HepG2 (cell line): ENCODE measurements around the gene GDF9.
"Not testable (repeated sequence)": the region's sequence is repeated elsewhere in the genome, so short reads cannot be mapped to it uniquely, and the experiment has no call there.

Experiments used
- ELF4 ChIP-seq: sonication (generic); formaldehyde crosslinking; IDR thresholded peaks from 2 replicates; pipeline ENCODE4 v1.5.0; 2020; ENCODE audit warnings: missing genetic modification reagents, mild to moderate bottlenecking, moderate library complexity, borderline replicate concordance
- EP300 ChIP-seq, 3 experiments: sonication (generic) in 1 of 3; formaldehyde crosslinking in 1 of 3; IDR thresholded peaks; 2 replicates each; pipeline versions ENCODE4 v1.5.1 to v1.6.1; 2011 to 2020; ENCODE audit warnings: low read depth in 2 of 3, low read length in 2 of 3, borderline replicate concordance in 1 of 3, improper control_type of control experiment in 1 of 3, mild to moderate bottlenecking in 1 of 3, missing genetic modification reagents in 1 of 3, moderate library complexity in 1 of 3
- HIVEP1 ChIP-seq: sonication (generic); formaldehyde crosslinking; IDR thresholded peaks from 2 replicates; pipeline ENCODE4 v1.4.0; 2020; ENCODE audit warnings: mild to moderate bottlenecking, missing genetic modification reagents
- HNRNPH1 ChIP-seq: fragments of 200-400 bp; formaldehyde crosslinking; optimal IDR thresholded peaks from 2 replicates; pipeline ENCODE3; 2017; ENCODE audit warnings: mild to moderate bottlenecking, low read depth, low read length
- KDM1A ChIP-seq: IDR thresholded peaks from 2 replicates; pipeline ENCODE4 v1.6.1; 2016; ENCODE audit warnings: missing compliant biosample characterization
- NFAT5 ChIP-seq: sonication (generic); formaldehyde crosslinking; IDR thresholded peaks from 2 replicates; pipeline ENCODE4 v1.4.0; 2020; ENCODE audit warnings: missing genetic modification reagents
- PHB2 ChIP-seq: fragments of 450-650 bp; IDR thresholded peaks from 2 replicates; pipeline ENCODE4 v1.6.1; 2018; ENCODE audit not compliant: partially characterized antibody
- SIN3A ChIP-seq: IDR thresholded peaks from 2 replicates; pipeline ENCODE4 v1.6.1; 2011; ENCODE audit warnings: low read depth, mild to moderate bottlenecking, control low read depth, low read length, borderline replicate concordance
- SNAPC5 ChIP-seq: sonication (generic); formaldehyde crosslinking; IDR thresholded peaks from 2 replicates; pipeline ENCODE4 v1.8.1; 2023; ENCODE audit warnings: mild to moderate bottlenecking, missing genetic modification reagents, borderline replicate concordance
- STAG1 ChIP-seq: sonication (generic); formaldehyde crosslinking; IDR thresholded peaks from 2 replicates; pipeline ENCODE4 v1.4.0; 2020; ENCODE audit warnings: missing genetic modification reagents
- ZNF460 ChIP-seq: sonication (generic); formaldehyde crosslinking; IDR thresholded peaks from 2 replicates; pipeline ENCODE4 v1.5.1; 2020; ENCODE audit warnings: missing genetic modification reagents, mild to moderate bottlenecking, borderline replicate concordance
- ZNF547 ChIP-seq: sonication (generic); formaldehyde crosslinking; IDR thresholded peaks from 2 replicates; pipeline ENCODE4 v1.5.1; 2020; ENCODE audit warnings: mild to moderate bottlenecking, missing genetic modification reagents

- TF ChIP-seq SNAPC5 (CRISPR knock-in tag); NFAT5 (CRISPR knock-in tag); HIVEP1 (CRISPR knock-in tag); EP300 (IDR thresholded peaks at IDR 0.05; ENCODE audit: low read depth in 2 of 2, low read length in 2 of 2); EP300 (CRISPR knock-in tag; IDR thresholded peaks at IDR 0.05; ENCODE audit: borderline replicate concordance); SIN3A; STAG1 (CRISPR knock-in tag); KDM1A (CRISPR knock-in tag); PHB2; ZNF547; ELF4 (CRISPR knock-in tag); ZNF460 (CRISPR knock-in tag); HNRNPH1: not testable (repeated sequence)
Measured at GRCh38 chr5:132854992-132855391, 11.3 kb downstream of the GDF9 start.
